ENCODE results near the gene PDE9A. TPM values are rescaled to one million over a fixed set of nuclear protein-coding genes. Genes with fewer than 3 reads are reported as not detected.

The PDE9A gene
- total and polyA plus RNA-seq, 2 experiments from 2014 or later: 26.5 to 31.1 TPM

- TF ChIP-seq ZNF462 (CRISPR knock-in tag; IDR thresholded peaks at IDR 0.05) (no peak), ZNF331 (CRISPR knock-in tag; IDR thresholded peaks at IDR 0.05; ENCODE audit: low read depth) (no peak)
Observed at GRCh38 chr21:42770717-42771502, 117.5 kb downstream of the PDE9A start (continued).

GRCh38 chr21:42771503-42771805 is 118.0 kb downstream of the PDE9A start:
- Histone ChIP-seq H3K4me1 (ENCODE audit: insufficient read depth) (no peaks in the 10 kb centered on the region), H3K27ac (ENCODE audit: low read depth) (no peak overlapping the region), H3K27me3 (ENCODE audit: insufficient read depth) (no peaks in the 10 kb centered on the region), H3K36me3 (ENCODE audit: insufficient read depth) (no peaks in the 10 kb centered on the region; the same call in 1 of the 2 replicates), H3K4me2 (no peak overlapping the region), H4K20me1 (replicated peaks; ENCODE audit: insufficient read depth) (no peaks in the 10 kb centered on the region), H3K79me2 (replicated peaks; ENCODE audit: insufficient read depth) (no peaks in the 10 kb centered on the region), H3K9me2 (ENCODE audit: insufficient read depth) (no peaks in the 10 kb centered on the region), H2AFZ (no peak overlapping the region), H3F3A (replicated peaks; ENCODE audit: low read depth) (0 out of 2 replicates have a peak, but pooled peaks cover 7% of the 10 kb centered on the region), H3K4me3 (no peak overlapping the region)
- DNase-seq (ENCODE audit: low spot score) (no peak), ATAC-seq (peak; percentile 34; the same call in 1 of the 3 replicates)
- Mint-ChIP-seq H3K27ac (no peak overlapping the region; the same call in 1 of the 2 replicates), H3K4me1 (no peaks in the 10 kb centered on the region; the same call in 2 of the 3 replicates), H3K36me3 (ENCODE audit: low read depth) (peaks cover 61% of the 10 kb centered on the region), H3K4me3 (no peak overlapping the region), H3K9me3 (no peaks in the 10 kb centered on the region; the same call in 2 of the 3 replicates), H3K27me3 (ENCODE audit: insufficient read depth, low read depth, poor library complexity) (peaks cover 3% of the 10 kb centered on the region)
- TF ChIP-seq ZNF331 (CRISPR knock-in tag; IDR thresholded peaks at IDR 0.05; ENCODE audit: low read depth) (no peak), ETS1 (IDR thresholded peaks at IDR 0.05) (no peak), NANOG (IDR thresholded peaks at IDR 0.05; ENCODE audit: borderline replicate concordance) (no peak), ZNF462 (CRISPR knock-in tag; IDR thresholded peaks at IDR 0.05) (no peak)
